HCT116 (cell line): ENCODE data around the gene ASF1A. TPM values are rescaled to one million over a fixed set of nuclear protein-coding genes. Genes with fewer than 3 reads are reported as not detected.

Experiments used
- ATAC-seq: fragments of 200-7000 bp; cut with Tn5 transposase; 2 replicates; pipeline ENCODE4 v1.9.1; 2020; ENCODE audit warnings: mild to moderate bottlenecking, moderate library complexity
- BruUV-seq: library from RNA; stranded (reverse); fragments of 400-500 nt; replicated peaks from 2 replicates; lab custom pipeline; 2021; lab: Mats Ljungman, UMichigan
- CTCF ChIA-PET: fragments of 300-600 bp; sonication (Branson Sonifier 250); formaldehyde crosslinking; loops from one replicate; lab custom pipeline; 2021; ENCODE audit warnings: antibody characterized with exemption; lab: Charles Lee
- POLR2A ChIA-PET: fragments of 300-600, 350-600 bp; sonication (Branson Sonifier 250); formaldehyde crosslinking; loops from one replicate; lab custom pipeline; 2021; ENCODE audit warnings: antibody characterized with exemption; lab: Charles Lee
- RAD21 ChIA-PET, 2 experiments: fragments of 300-600 bp; sonication (Branson Sonifier 250); formaldehyde crosslinking; loops; one replicate each; lab custom pipeline; 2023; ENCODE audit warnings: low total read pairs in 2 of 2; ENCODE audit not compliant: uncharacterized antibody in 2 of 2, unreplicated experiment in 2 of 2, low non-redundant PET in 1 of 2; lab: Charles Lee
- DNase-seq: peaks from one replicate; pipeline ENCODE4 v3.0.0-alpha.2; 2010; ENCODE audit warnings: low read depth, low spot score
- H2AFZ ChIP-seq: fragments of 200-600 bp; shearing (Covaris generic), sonication (generic); 2 replicates; pipeline ENCODE4 v1.6.1; 2017; ENCODE audit warnings: low read depth, mixed run types, mixed read lengths, antibody characterized with exemption, low read length; ENCODE audit not compliant: poor library complexity, severe bottlenecking
- H3K27ac ChIP-seq: 2 replicates; pipeline ENCODE4 v1.5.1; 2012; ENCODE audit warnings: low read depth, low read length
- H3K27me3 ChIP-seq: fragments of 200-600 bp; sonication (generic); 2 replicates; pipeline ENCODE4 v1.6.1; 2016; ENCODE audit warnings: mixed run types, low read length, mixed read lengths; ENCODE audit not compliant: insufficient read depth
- H3K36me3 ChIP-seq, 2 experiments: fragments of 200-500 bp in 1 of 2; fragments of 200-600 bp in 1 of 2; sonication (Bioruptor generic) in 1 of 2; sonication (generic) in 1 of 2; 2 replicates each; pipeline versions ENCODE4 v1.5.1 to v1.6.1; 2014 to 2016; ENCODE audit warnings: low read length in 2 of 2, inconsistent platforms in 1 of 2, mixed read lengths in 1 of 2, mixed run types in 1 of 2; ENCODE audit not compliant: insufficient read depth in 2 of 2, control insufficient read depth in 1 of 2
- H3K4me1 ChIP-seq, 2 experiments: fragments of 200-600 bp in 1 of 2; sonication (generic) in 1 of 2; 2 replicates each; pipeline versions ENCODE4 v1.5.1 to v1.6.1; 2012 to 2017; ENCODE audit warnings: low read length in 2 of 2, inconsistent platforms in 1 of 2, mild to moderate bottlenecking in 1 of 2, mixed read lengths in 1 of 2, mixed run types in 1 of 2, moderate library complexity in 1 of 2; ENCODE audit not compliant: insufficient read depth in 2 of 2, control insufficient read depth in 1 of 2
- H3K4me2 ChIP-seq: fragments of 200-600 bp; sonication (generic); 2 replicates; pipeline ENCODE4 v1.6.1; 2017; ENCODE audit warnings: mixed run types, low read length, mixed read lengths
- H3K4me3 ChIP-seq, 2 experiments: fragments of 200-600 bp in 1 of 2; sonication (generic) in 1 of 2; replicated peaks in 1 of 2; 2 replicates each; pipeline ENCODE4 v1.5.1; 2011 to 2016; ENCODE audit warnings: low read length in 2 of 2, control low read depth in 1 of 2, low read depth in 1 of 2, mild to moderate bottlenecking in 1 of 2, mixed read lengths in 1 of 2, mixed run types in 1 of 2
- H3K79me2 ChIP-seq: fragments of 200-600 bp; sonication (generic); 2 replicates; pipeline ENCODE4 v1.6.1; 2017; ENCODE audit warnings: mild to moderate bottlenecking, mixed run types, low read length, moderate library complexity, mixed read lengths; ENCODE audit not compliant: insufficient read depth
- H3K9ac ChIP-seq: fragments of 200-600 bp; sonication (generic); 2 replicates; pipeline ENCODE4 v1.6.1; 2016; ENCODE audit warnings: low read length, mixed read lengths
- H3K9me2 ChIP-seq: fragments of 200-600 bp; sonication (generic), shearing (Covaris generic); 2 replicates; pipeline ENCODE4 v1.6.1; 2017; ENCODE audit warnings: mixed run types, mild to moderate bottlenecking, moderate library complexity; ENCODE audit not compliant: insufficient read depth
- H3K9me3 ChIP-seq, 2 experiments: fragments of 200-500 bp in 1 of 2; fragments of 200-600 bp in 1 of 2; sonication (Bioruptor generic) in 1 of 2; sonication (generic) in 1 of 2; 2 replicates each; pipeline ENCODE4 v1.6.1; 2014 to 2017; ENCODE audit warnings: low read length in 2 of 2, mixed read lengths in 2 of 2, inconsistent platforms in 1 of 2, low read depth in 1 of 2, mild to moderate bottlenecking in 1 of 2, mixed run types in 1 of 2, moderate library complexity in 1 of 2; ENCODE audit not compliant: control insufficient read depth in 1 of 2, insufficient read depth in 1 of 2
- H4K20me1 ChIP-seq: fragments of 200-600 bp; sonication (generic), shearing (Covaris generic); 2 replicates; pipeline ENCODE4 v1.6.1; 2017; ENCODE audit warnings: mixed run types, mild to moderate bottlenecking, moderate library complexity; ENCODE audit not compliant: insufficient read depth
- CBX3 ChIP-seq: IDR thresholded peaks from 2 replicates; pipeline ENCODE4 v1.6.1; 2012; ENCODE audit warnings: low read depth
- CEBPB ChIP-seq: IDR thresholded peaks from 2 replicates; pipeline ENCODE4 v1.6.1; 2012; ENCODE audit warnings: low read depth
- ELF1 ChIP-seq: IDR thresholded peaks from 2 replicates; pipeline ENCODE4 v1.6.1; 2012; ENCODE audit warnings: low read depth, borderline replicate concordance
- POLR2A ChIP-seq: IDR thresholded peaks from 2 replicates; pipeline ENCODE4 v1.7.0; 2011; ENCODE audit warnings: borderline replicate concordance; ENCODE audit not compliant: insufficient read depth, insufficient read length; ENCODE audit errors: extremely low read depth
- SIN3A ChIP-seq: IDR thresholded peaks from 2 replicates; pipeline ENCODE4 v1.6.1; 2012; ENCODE audit warnings: low read depth
- TCF7L2 ChIP-seq: IDR thresholded peaks from 2 replicates; pipeline ENCODE4 v1.7.0; 2011; ENCODE audit warnings: borderline replicate concordance, inconsistent platforms; ENCODE audit not compliant: insufficient read depth, insufficient read length; ENCODE audit errors: extremely low read depth
- intact Hi-C: fragments of 100-400 bp; cut with micrococcal nuclease; formaldehyde crosslinking; loops from 2 replicates; pipeline ENCODE4 v1.10.0; 2022
- total RNA-seq: library from RNA; stranded (reverse); gene quantifications from one replicate; pipeline ENCODE4 v1.2.1, GENCODE V29; 2021; ENCODE audit not compliant: unreplicated experiment

ASF1A gene
- total RNA-seq, 1 experiment from 2014 or later = 23.3 TPM

GRCh38 chr6:118935331-118935668, 41.3 kb downstream of the ASF1A start:
- POLR2A ChIA-PET = no interaction called here
- peaks cover 4 to 12% of the 10 kb centered on the region in 2 experiments; a peak in 3 of 4 replicates for H3K4me1 ChIP-seq
- peaks cover 0 to 7% of the 10 kb centered on the region in 2 experiments; a peak in 2 of 4 replicates for H3K36me3 ChIP-seq
- intact Hi-C loops = loop anchor here (2.0 kb wide), 1 partner anchor 40 kb away; the partner anchor contains the start of gene ASF1A
- DNase-seq = no peak
- no peaks in the 10 kb centered on the region for H3K27me3 ChIP-seq
- no peaks in the 10 kb centered on the region for H3K9me3 ChIP-seq
- TF ChIP-seq TCF7L2 (peak; percentile 6), SIN3A (no peak), POLR2A (no peak)
- TF ChIP-seq, all 23 proteins: peak for 1
- no peaks in the 10 kb centered on the region for H4K20me1 ChIP-seq
- H3K9me2 ChIP-seq = no peaks in the 10 kb centered on the region
- ChIA-PET CTCF (interaction anchor here (1.2 kb wide), 1 partner anchor 33 kb away, joined by 3 read pairs; no protein-coding TSS in a partner anchor), RAD21 (no interaction called here)
- peak overlapping the region; percentile 97 for H3K4me2 ChIP-seq
- peak overlapping the region; percentile 3 for H2AFZ ChIP-seq
- TSS peak; percentile 71 for BruUV-seq
- peak overlapping the region; percentile 84 for H3K27ac ChIP-seq
- no peak for ATAC-seq
- H3K9ac ChIP-seq = peak overlapping the region; percentile 85
- peaks cover 18% of the 10 kb centered on the region for H3K79me2 ChIP-seq
- peak overlapping the region; percentile 63 to 92 for H3K4me3 ChIP-seq

GRCh38 chr6:118935978-118936703, 42.2 kb downstream of the ASF1A start:
- BruUV-seq = no TSS peak
- 0 out of 4 replicates have a peak, but pooled peaks cover 0 to 3% of the 10 kb centered on the region in 2 experiments for H3K36me3 ChIP-seq
- ATAC-seq = no peak
- peaks cover 4 to 12% of the 10 kb centered on the region in 2 experiments; a peak in 3 of 4 replicates for H3K4me1 ChIP-seq
- H3K9me2 ChIP-seq = no peaks in the 10 kb centered on the region
- H3K4me3 ChIP-seq = peak overlapping the region in 1 of 2 experiments; percentile 92; a peak in 2 of 4 replicates
- H4K20me1 ChIP-seq = no peaks in the 10 kb centered on the region
- intact Hi-C loops = loop anchor here (2.0 kb wide), 1 partner anchor 41 kb away; the partner anchor contains the start of gene ASF1A
- TF ChIP-seq ELF1 (no peak), CBX3 (no peak), CEBPB (no peak)
- H3K27me3 ChIP-seq = no peaks in the 10 kb centered on the region
- no peak overlapping the region for H2AFZ ChIP-seq
- H3K27ac ChIP-seq = no peak overlapping the region
- DNase-seq = no peak
- ChIA-PET POLR2A (no interaction called here), CTCF (no interaction called here), RAD21 (no interaction called here)
- H3K79me2 ChIP-seq = peaks cover 18% of the 10 kb centered on the region
- H3K4me2 ChIP-seq = peak overlapping the region; percentile 97
- no peaks in the 10 kb centered on the region for H3K9me3 ChIP-seq
- H3K9ac ChIP-seq = no peak overlapping the region
